Mesodermal cell (in vitro differentiated cells): ENCODE results near the gene QKI.
A peak's percentile ranks its signal among the peaks of the same experiment; 100 is the strongest.

Experiments used
- H3K27ac ChIP-seq: 2 replicates; pipeline ENCODE4 v1.7.0; 2013; ENCODE audit warnings: mild to moderate bottlenecking, low read depth, low read length, moderate library complexity; ENCODE audit not compliant: severe bottlenecking
- H3K36me3 ChIP-seq: 2 replicates; pipeline ENCODE4 v1.7.1; 2013; ENCODE audit warnings: mild to moderate bottlenecking, low read length, moderate library complexity; ENCODE audit not compliant: control insufficient read depth, insufficient read depth
- H3K4me1 ChIP-seq: one replicate; pipeline ENCODE4 v1.7.1; 2013; ENCODE audit warnings: mild to moderate bottlenecking, low read length; ENCODE audit not compliant: insufficient read depth, control insufficient read depth, poor library complexity, severe bottlenecking
- H3K4me3 ChIP-seq: 2 replicates; pipeline ENCODE4 v1.7.0; 2013; ENCODE audit warnings: low read length, control low read depth, mild to moderate bottlenecking; ENCODE audit not compliant: insufficient read depth, poor library complexity, severe bottlenecking; ENCODE audit errors: extremely low read depth
- H3K9me3 ChIP-seq: 2 replicates; pipeline ENCODE4 v1.7.1; 2013; ENCODE audit warnings: mild to moderate bottlenecking, low read length, moderate library complexity; ENCODE audit not compliant: control insufficient read depth
- WGBS, 2 experiments: methylation state at CpG; one replicate each; pipeline ENCODE4 v1.1.5; 2013; ENCODE audit warnings: missing lambda C conversion rate in 2 of 2; ENCODE audit not compliant: insufficient coverage in 2 of 2; 5-methylcytosine and 5-hydroxymethylcytosine counted together

QKI gene

DNA sequence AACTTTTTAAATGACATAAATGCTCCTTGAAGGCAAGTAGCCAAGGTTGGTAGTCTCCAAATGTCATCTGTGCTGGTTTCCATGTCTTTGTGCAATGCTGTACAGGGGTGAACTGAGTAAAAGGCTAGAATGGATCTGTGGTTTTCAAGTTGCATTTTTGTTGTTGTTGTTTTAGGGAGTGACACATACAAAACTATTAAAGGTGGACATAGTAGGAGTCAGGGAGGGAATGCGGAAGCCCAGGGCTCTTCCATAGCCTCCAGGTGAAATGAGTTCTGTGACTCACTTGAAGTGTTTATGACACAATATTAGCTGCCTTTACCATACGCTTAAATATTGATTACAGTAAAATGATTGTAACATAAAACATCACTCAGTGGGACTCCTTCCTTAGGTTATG, 22.5 kb upstream of the QKI start:
- no peak overlapping the region for H3K4me3 ChIP-seq

GRCh38 chr6:163392533-163392932, 22.0 kb upstream of the QKI start:
- 94 to 100% methylated on average over 2 of the region's 2 CpGs for WGBS, 2 experiments
- Histone ChIP-seq H3K4me1 (peaks cover 21% of the 10 kb centered on the region), H3K9me3 (no peaks in the 10 kb centered on the region), H3K4me3 (no peak overlapping the region), H3K27ac (no peak overlapping the region), H3K36me3 (no peaks in the 10 kb centered on the region)

More for the DNA sequence above, 22.5 kb upstream of the QKI start:
- Histone ChIP-seq H3K27ac (no peak overlapping the region), H3K4me1 (peaks cover 19% of the 10 kb centered on the region), H3K36me3 (no peaks in the 10 kb centered on the region), H3K9me3 (no peaks in the 10 kb centered on the region)
- WGBS, 2 experiments: 100% methylated on average over 1 of the region's 2 CpGs; no CpG with 5 or more reads in 1 of the 2 experiments

GRCh38 chr6:163393923-163394322, 20.6 kb upstream of the QKI start:
- no peaks in the 10 kb centered on the region for H3K36me3 ChIP-seq
- H3K27ac ChIP-seq: no peak overlapping the region
- peaks cover 23% of the 10 kb centered on the region for H3K4me1 ChIP-seq
- WGBS, 2 experiments: 85 to 100% methylated on average over 1 to 4 of the region's 5 CpGs
- H3K4me3 ChIP-seq: no peak overlapping the region
- H3K9me3 ChIP-seq: no peaks in the 10 kb centered on the region

DNA sequence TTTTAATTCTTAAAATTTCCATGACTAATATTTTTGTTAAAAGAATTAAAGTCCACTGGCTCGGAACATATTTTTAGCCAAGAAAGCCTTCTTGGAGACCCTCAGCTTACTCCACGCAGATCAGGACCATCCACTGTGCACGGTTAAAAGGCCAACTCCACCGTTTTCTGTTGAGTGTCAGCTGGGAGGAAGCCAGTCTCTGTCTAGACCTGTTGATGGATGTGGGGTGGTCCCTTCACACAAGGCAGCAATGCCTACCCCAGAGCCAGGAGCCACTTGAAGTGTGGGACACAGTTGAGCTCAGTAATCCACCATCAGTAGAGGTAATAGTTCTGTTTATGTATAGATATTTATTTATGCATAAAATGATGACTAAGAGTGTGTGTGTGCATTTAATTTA, 19.9 kb upstream of the QKI start:
- WGBS, 2 experiments: 83 to 93% methylated on average over 2 to 4 of the region's 4 CpGs
- no peak overlapping the region for H3K4me3 ChIP-seq
- no peak overlapping the region for H3K27ac ChIP-seq
- H3K36me3 ChIP-seq: no peaks in the 10 kb centered on the region
- H3K9me3 ChIP-seq: no peaks in the 10 kb centered on the region
- H3K4me1 ChIP-seq: peaks cover 23% of the 10 kb centered on the region

DNA sequence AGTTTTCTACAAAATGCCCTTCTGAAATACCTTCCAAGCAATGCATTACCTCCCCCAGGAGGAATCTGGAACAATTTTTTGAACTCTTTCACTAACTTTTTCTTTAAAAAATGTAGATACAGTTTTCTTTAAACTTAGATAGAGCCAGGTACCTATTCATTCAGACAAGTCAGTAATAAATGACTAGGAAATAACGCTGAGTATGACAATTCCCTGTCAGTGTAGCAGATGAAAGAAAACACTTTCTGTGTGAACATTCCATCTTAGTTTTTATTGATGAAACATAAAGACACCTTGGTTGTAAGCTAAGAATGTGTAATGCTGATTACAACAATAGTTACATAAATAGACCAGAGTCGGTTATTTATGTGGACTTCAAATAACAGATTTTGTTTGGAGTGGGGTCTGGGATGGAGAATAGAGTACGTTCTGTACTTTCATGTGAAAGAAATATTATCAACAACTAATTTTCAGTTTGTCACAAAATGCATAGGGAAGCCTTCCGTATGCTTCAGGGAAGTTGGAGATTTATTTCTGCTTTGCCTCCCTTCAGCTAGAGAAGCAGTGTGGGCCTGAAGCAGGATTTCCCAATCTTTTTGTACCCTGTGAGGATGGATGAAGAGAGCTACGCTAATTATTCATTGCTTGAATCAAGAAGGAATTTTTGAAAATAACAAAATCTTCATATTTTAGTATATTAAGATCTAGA, 19.2 kb upstream of the QKI start:
- Histone ChIP-seq H3K9me3 (no peaks in the 10 kb centered on the region), H3K36me3 (no peaks in the 10 kb centered on the region), H3K27ac (no peak overlapping the region), H3K4me3 (no peak overlapping the region), H3K4me1 (peaks cover 23% of the 10 kb centered on the region)
- WGBS, 2 experiments: no CpG with 5 or more reads among the region's 5 CpGs

DNA sequence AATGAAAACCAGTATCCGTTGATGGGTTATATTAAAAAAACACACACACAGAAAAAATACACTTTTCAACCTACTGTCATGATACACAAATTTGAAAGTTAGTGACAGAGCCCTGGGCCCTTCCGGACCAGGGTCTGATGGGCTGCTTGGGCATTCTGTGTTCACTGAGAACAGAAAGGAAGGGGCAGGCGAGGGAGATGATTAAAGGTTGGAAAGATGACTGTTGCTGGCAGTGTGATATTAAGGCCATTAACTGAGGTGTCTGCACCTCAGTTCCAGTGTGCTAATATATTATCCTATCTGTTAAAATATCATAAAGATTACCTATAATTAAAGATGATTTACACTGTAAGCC, 18.7 kb upstream of the QKI start:
- peaks cover 23% of the 10 kb centered on the region for H3K4me1 ChIP-seq
- no peaks in the 10 kb centered on the region for H3K36me3 ChIP-seq
- H3K27ac ChIP-seq: no peak overlapping the region
- H3K9me3 ChIP-seq: no peaks in the 10 kb centered on the region
- WGBS, 2 experiments: 56 to 71% methylated on average over 2 of the region's 3 CpGs
- H3K4me3 ChIP-seq: no peak overlapping the region

GRCh38 chr6:163397326-163397725, 17.2 kb upstream of the QKI start:
- Histone ChIP-seq H3K27ac (peak overlapping the region; percentile 6), H3K36me3 (no peaks in the 10 kb centered on the region), H3K9me3 (no peaks in the 10 kb centered on the region), H3K4me3 (no peak overlapping the region), H3K4me1 (peaks cover 16% of the 10 kb centered on the region)
- 29 to 33% methylated on average over 1 to 4 of the region's 4 CpGs for WGBS, 2 experiments

- H3K27ac ChIP-seq: no peak overlapping the region
- H3K9me3 ChIP-seq: no peaks in the 10 kb centered on the region
- no peaks in the 10 kb centered on the region for H3K36me3 ChIP-seq
- peaks cover 14% of the 10 kb centered on the region for H3K4me1 ChIP-seq
- WGBS, 2 experiments: 88 to 100% methylated on average over 1 to 2 of the region's 2 CpGs
- no peak overlapping the region for H3K4me3 ChIP-seq
Measured at GRCh38 chr6:163398115-163398514, 16.4 kb upstream of the QKI start.

GRCh38 chr6:163398815-163399214, 15.7 kb upstream of the QKI start:
- 85 to 89% methylated on average over 4 to 7 of the region's 9 CpGs for WGBS, 2 experiments
- peaks cover 14% of the 10 kb centered on the region for H3K4me1 ChIP-seq
- H3K9me3 ChIP-seq: no peaks in the 10 kb centered on the region
- no peaks in the 10 kb centered on the region for H3K36me3 ChIP-seq
- no peak overlapping the region for H3K4me3 ChIP-seq
- no peak overlapping the region for H3K27ac ChIP-seq

- Histone ChIP-seq H3K4me1 (peaks cover 14% of the 10 kb centered on the region), H3K4me3 (no peak overlapping the region), H3K36me3 (no peaks in the 10 kb centered on the region), H3K9me3 (no peaks in the 10 kb centered on the region), H3K27ac (no peak overlapping the region)
- WGBS, 2 experiments: no CpG with 5 or more reads among the region's 2 CpGs
Measured at GRCh38 chr6:163400509-163400908, 14.0 kb upstream of the QKI start.

GRCh38 chr6:163401039-163401885, 13.3 kb upstream of the QKI start:
- Histone ChIP-seq H3K36me3 (no peaks in the 10 kb centered on the region), H3K4me1 (peaks cover 10% of the 10 kb centered on the region), H3K27ac (no peak overlapping the region), H3K9me3 (no peaks in the 10 kb centered on the region), H3K4me3 (no peak overlapping the region)
- WGBS, 2 experiments: 85 to 89% methylated on average over 9 to 13 of the region's 14 CpGs
